Mucosa of stomach (tissue), 1 donor: ENCODE measurements around the gene SPN.
"Not testable (repeated sequence)": the region's sequence is repeated elsewhere in the genome, so short reads cannot be mapped to it uniquely, and the experiment has no call there.

Experiments used
- H3K27me3 ChIP-seq: one replicate; pipeline ENCODE4 v1.7.0; 2013; ENCODE audit warnings: mild to moderate bottlenecking, low read length; ENCODE audit not compliant: control insufficient read depth, insufficient read depth
- H3K36me3 ChIP-seq: one replicate; pipeline ENCODE4 v1.7.0; 2013; ENCODE audit warnings: low read length; ENCODE audit not compliant: control insufficient read depth, insufficient read depth
- H3K4me1 ChIP-seq: one replicate; pipeline ENCODE4 v1.7.0; 2013; ENCODE audit warnings: mild to moderate bottlenecking, low read length; ENCODE audit not compliant: control insufficient read depth, insufficient read depth
- H3K4me3 ChIP-seq: one replicate; pipeline ENCODE4 v1.7.0; 2013; ENCODE audit warnings: low read length
- H3K9ac ChIP-seq: one replicate; pipeline ENCODE4 v1.7.0; 2013; ENCODE audit warnings: mild to moderate bottlenecking, low read length, moderate library complexity
- H3K9me3 ChIP-seq: one replicate; pipeline ENCODE4 v1.7.0; 2013; ENCODE audit warnings: mild to moderate bottlenecking, low read length, moderate library complexity; ENCODE audit not compliant: control insufficient read depth
- donor health status: Pancreatic carcinoma.

The SPN gene

GRCh38 chr16:29687755-29688154 is 24.7 kb downstream of the SPN start:
- Histone ChIP-seq H3K9me3 (no peaks in the 10 kb centered on the region), H3K4me3 (no peak overlapping the region), H3K4me1 (no peaks in the 10 kb centered on the region), H3K27me3 (no peaks in the 10 kb centered on the region), H3K9ac (no peak overlapping the region), H3K36me3 (no peaks in the 10 kb centered on the region)

- Histone ChIP-seq H3K4me1 (no peaks in the 10 kb centered on the region), H3K27me3 (no peaks in the 10 kb centered on the region), H3K36me3 (no peaks in the 10 kb centered on the region), H3K9ac (no peak overlapping the region), H3K4me3 (no peak overlapping the region), H3K9me3 (no peaks in the 10 kb centered on the region)
Measured at GRCh38 chr16:29688172-29688571, 25.1 kb downstream of the SPN start.

DNA sequence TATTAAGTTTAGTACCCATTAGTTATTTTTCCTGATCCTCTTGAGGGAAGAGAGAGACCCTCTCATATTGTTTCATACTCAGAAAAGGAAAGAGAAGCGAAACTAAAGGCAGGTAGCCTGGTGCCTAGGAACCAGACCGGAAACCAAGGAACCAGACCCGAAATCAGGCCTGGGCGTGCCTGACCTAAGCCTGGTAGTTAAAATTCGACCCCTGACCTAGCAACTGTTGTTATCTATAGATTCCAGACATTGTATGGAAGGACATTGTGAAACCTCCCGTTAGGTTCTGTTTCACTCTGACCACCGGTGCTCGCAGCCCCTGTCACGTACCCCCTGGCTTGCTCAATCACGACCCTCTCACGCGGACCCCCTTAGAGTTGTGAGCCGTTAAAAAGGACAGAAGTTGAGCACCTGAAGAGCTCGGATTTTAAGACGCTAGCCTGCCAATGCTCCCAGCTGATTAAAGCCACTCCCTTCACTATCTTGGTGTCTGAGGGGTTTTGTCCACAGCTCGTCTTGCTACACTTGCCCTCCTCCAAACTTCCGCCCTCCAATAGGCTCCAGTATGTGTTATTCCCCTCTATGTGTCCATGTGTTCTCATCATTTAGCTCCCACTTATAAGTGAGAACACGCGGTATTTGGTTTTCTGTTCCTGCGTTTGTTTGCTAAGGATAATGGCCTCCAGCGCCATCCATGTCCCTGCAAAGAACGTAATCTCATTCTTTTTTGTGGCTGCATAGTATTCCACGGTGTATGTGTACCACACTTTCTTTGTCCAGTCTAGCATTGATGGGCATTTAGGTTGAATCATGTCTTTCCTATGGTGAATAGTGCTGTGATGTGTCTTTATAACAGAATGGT is 26.7 kb downstream of the SPN start:
- not testable (repeated sequence) for H3K4me3 ChIP-seq, H3K27me3 ChIP-seq, H3K36me3 ChIP-seq, H3K9ac ChIP-seq, H3K9me3 ChIP-seq, H3K4me1 ChIP-seq

GRCh38 chr16:29692606-29693005 is 29.6 kb downstream of the SPN start:
- not testable (repeated sequence) for H3K4me3 ChIP-seq, H3K9me3 ChIP-seq, H3K4me1 ChIP-seq, H3K27me3 ChIP-seq, H3K36me3 ChIP-seq, H3K9ac ChIP-seq

GRCh38 chr16:29694384-29695195 is 31.5 kb downstream of the SPN start:
- Histone ChIP-seq H3K4me1 (no peaks in the 10 kb centered on the region), H3K9me3 (no peaks in the 10 kb centered on the region), H3K9ac (no peak overlapping the region), H3K27me3 (peaks cover 6% of the 10 kb centered on the region), H3K36me3 (no peaks in the 10 kb centered on the region), H3K4me3 (no peak overlapping the region)

DNA sequence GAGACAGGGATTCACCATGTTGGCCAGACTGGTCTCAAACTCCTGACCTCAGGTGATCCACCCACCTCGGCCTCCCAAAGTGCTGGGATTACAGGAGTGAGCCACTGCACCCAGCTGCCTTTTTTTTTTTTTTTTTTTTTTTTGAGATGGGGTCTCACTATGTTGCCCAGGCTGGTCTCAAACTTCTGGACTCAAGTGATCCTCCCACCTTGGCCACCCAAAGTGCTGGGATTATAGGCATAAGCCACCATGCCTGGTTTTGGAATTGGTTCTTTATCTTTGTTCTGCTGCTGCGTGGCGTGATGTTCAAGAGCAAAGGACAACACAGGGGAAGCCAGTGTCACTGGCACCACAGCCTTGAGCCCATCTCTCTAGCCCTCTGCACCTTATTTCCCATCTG is 32.6 kb downstream of the SPN start:
- H3K9me3 ChIP-seq, H3K36me3 ChIP-seq, H3K4me3 ChIP-seq, H3K4me1 ChIP-seq, H3K27me3 ChIP-seq, H3K9ac ChIP-seq: not testable (repeated sequence)

GRCh38 chr16:29696881-29697331 is 33.9 kb downstream of the SPN start:
- Histone ChIP-seq H3K4me1 (no peaks in the 10 kb centered on the region), H3K9ac (no peak overlapping the region), H3K9me3 (no peaks in the 10 kb centered on the region), H3K4me3 (no peak overlapping the region), H3K27me3 (peaks cover 13% of the 10 kb centered on the region), H3K36me3 (no peaks in the 10 kb centered on the region)

DNA sequence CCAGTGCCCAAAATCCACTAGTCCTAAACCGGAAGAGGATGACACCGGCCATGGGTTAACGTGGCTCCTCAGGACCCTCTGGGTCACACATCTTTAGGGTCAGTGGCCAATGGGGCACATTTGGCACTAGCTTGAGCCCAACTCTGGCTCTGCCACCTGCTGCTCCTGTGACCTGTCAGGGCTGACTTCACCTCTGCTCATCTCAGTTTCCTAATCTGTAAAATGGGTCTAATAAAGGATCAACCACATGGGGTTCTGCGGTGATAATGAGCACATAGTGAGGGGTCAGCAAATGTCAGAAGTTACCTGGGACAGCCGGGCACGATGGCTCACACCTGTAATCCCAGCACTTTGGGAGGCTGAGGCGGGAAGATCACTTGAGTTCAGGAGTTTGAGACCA is 34.3 kb downstream of the SPN start:
- Histone ChIP-seq H3K4me1 (no peaks in the 10 kb centered on the region), H3K27me3 (peaks cover 13% of the 10 kb centered on the region), H3K4me3 (no peak overlapping the region), H3K36me3 (no peaks in the 10 kb centered on the region), H3K9me3 (no peaks in the 10 kb centered on the region), H3K9ac (no peak overlapping the region)

GRCh38 chr16:29698042-29698441 is 35.0 kb downstream of the SPN start:
- Histone ChIP-seq H3K36me3 (no peaks in the 10 kb centered on the region), H3K9ac (no peak overlapping the region), H3K4me3 (no peak overlapping the region), H3K27me3 (peaks cover 13% of the 10 kb centered on the region), H3K9me3 (no peaks in the 10 kb centered on the region), H3K4me1 (no peaks in the 10 kb centered on the region)

- no peak overlapping the region for H3K4me3 ChIP-seq
- no peak overlapping the region for H3K9ac ChIP-seq
- no peaks in the 10 kb centered on the region for H3K4me1 ChIP-seq
- H3K27me3 ChIP-seq: peaks cover 13% of the 10 kb centered on the region
- no peaks in the 10 kb centered on the region for H3K36me3 ChIP-seq
- no peaks in the 10 kb centered on the region for H3K9me3 ChIP-seq
Measured at GRCh38 chr16:29698484-29699323, 35.7 kb downstream of the SPN start.

GRCh38 chr16:29699324-29700219 is 36.5 kb downstream of the SPN start:
- Histone ChIP-seq H3K4me1 (no peaks in the 10 kb centered on the region), H3K4me3 (no peak overlapping the region), H3K27me3 (peaks cover 13% of the 10 kb centered on the region)

More at GRCh38 chr16:29699324-29700219, 36.5 kb downstream of the SPN start:
- Histone ChIP-seq H3K9me3 (no peaks in the 10 kb centered on the region), H3K9ac (no peak overlapping the region), H3K36me3 (no peaks in the 10 kb centered on the region)
